HG03135 (cell line): ENCODE measurements around the gene ANXA2R.
"Not testable (repeated sequence)": the region's sequence is repeated elsewhere in the genome, so short reads cannot be mapped to it uniquely, and the experiment has no call there.

Experiments used
- ATAC-seq: cut with Tn5 transposase; IDR thresholded peaks from one replicate; pipeline ENCODE4 v1.9.1; 2021; ENCODE audit warnings: mild to moderate bottlenecking, moderate library complexity; ENCODE audit not compliant: unreplicated experiment

Gene ANXA2R

GRCh38 chr5:43040287-43041098 is at the start of gene ANXA2R:
ANXA2R (minus strand) TSS chr5:43040319; CDS start chr5:43040046, 273 bp downstream.
- peak; percentile 37 for ATAC-seq

- ATAC-seq: not testable (repeated sequence)
Measured at GRCh38 chr5:43086118-43086908, 46.2 kb upstream of the ANXA2R start.

GRCh38 chr5:43085453-43085852 is 45.3 kb upstream of the ANXA2R start:
- ATAC-seq: no peak

- ATAC-seq: not testable (repeated sequence)
Measured at GRCh38 chr5:43084468-43084867, 44.3 kb upstream of the ANXA2R start.

GRCh38 chr5:43081345-43081744 is 41.2 kb upstream of the ANXA2R start:
- not testable (repeated sequence) for ATAC-seq

- ATAC-seq: no peak
Measured at GRCh38 chr5:43078956-43079355, 38.8 kb upstream of the ANXA2R start.

- not testable (repeated sequence) for ATAC-seq
Measured at GRCh38 chr5:43077446-43078191, 37.5 kb upstream of the ANXA2R start.

GRCh38 chr5:43075319-43076293 is 35.5 kb upstream of the ANXA2R start:
- ATAC-seq: no peak

GRCh38 chr5:43074987-43075318 is 34.8 kb upstream of the ANXA2R start:
- no peak for ATAC-seq

- ATAC-seq: no peak
Measured at GRCh38 chr5:43073597-43074546, 33.8 kb upstream of the ANXA2R start.

GRCh38 chr5:43069401-43069720 is 29.2 kb upstream of the ANXA2R start:
- not testable (repeated sequence) for ATAC-seq

- ATAC-seq: no peak
Measured at GRCh38 chr5:43068037-43068436, 27.9 kb upstream of the ANXA2R start.

GRCh38 chr5:43066799-43067741 is 27.0 kb upstream of the ANXA2R start:
- peak; percentile 35 for ATAC-seq

- ATAC-seq: peak; percentile 32
Measured at GRCh38 chr5:43065948-43066798, 26.1 kb upstream of the ANXA2R start.

- no peak for ATAC-seq
Measured at GRCh38 chr5:43065387-43065947, 25.3 kb upstream of the ANXA2R start.

GRCh38 chr5:43063721-43064171 is 23.6 kb upstream of the ANXA2R start:
- no peak for ATAC-seq
